Pancreas (tissue), 10 donors: ENCODE measurements around the gene TYK2. TPM values are rescaled to one million over a fixed set of nuclear protein-coding genes. Genes with fewer than 3 reads are reported as not detected.
"Not testable (repeated sequence)": the region's sequence is repeated elsewhere in the genome, so short reads cannot be mapped to it uniquely, and the experiment has no call there.

Source experiments
- ATAC-seq, 4 donors: fragments of 200-7000 bp; cut with Tn5 transposase; one replicate each; pipeline versions ENCODE4 v1.8.0 to v1.9.1; 2020; ENCODE audit warnings: mild to moderate bottlenecking in 4 of 4, moderate library complexity in 4 of 4
- DNase-seq, 6 donors: peaks; one replicate each; pipeline ENCODE4 v3.0.0-alpha.2; 2020
- FAIRE-seq: peaks from 2 replicates; lab custom pipeline; 2012; peaks lifted over from hg19 to GRCh38; lab: Jason Lieb, UNC
- H3K27ac ChIP-seq, 4 donors: fragments of 200-600 bp; sonication (generic); 1 replicate in 3 of 4; 2 replicates in 1 of 4; pipeline versions ENCODE4 v1.5.0 to v1.8.0; 2020
- H3K27me3 ChIP-seq, 4 donors: fragments of 200-600 bp; one replicate each; pipeline ENCODE4 v1.8.0; 2021
- H3K36me3 ChIP-seq, 3 donors: fragments of 200-600 bp; sonication (generic) in 1 of 3; one replicate each; pipeline versions ENCODE4 v1.5.0 to v1.8.0; 2020 to 2021
- H3K4me1 ChIP-seq, 3 donors: fragments of 200-600 bp; one replicate each; pipeline ENCODE4 v1.8.0; 2021
- H3K4me3 ChIP-seq, 4 donors: fragments of 200-600 bp; sonication (generic) in 2 of 4; one replicate each; pipeline versions ENCODE4 v1.5.0 to v1.8.0; 2020 to 2021
- H3K9me3 ChIP-seq, 4 donors: fragments of 200-600 bp; one replicate each; pipeline ENCODE4 v1.8.0; 2021
- WGBS, 2 donors: extraction: QIAGEN DNeasy Blood & Tissue Kit; methylation state at CpG; one replicate each; pipeline ENCODE4 v1.1.7; 2013; 5-methylcytosine and 5-hydroxymethylcytosine counted together
- intact Hi-C, 3 donors: fragments of 100-400 bp; cut with DNase I; formaldehyde crosslinking; loops; one replicate each; pipeline versions ENCODE4 v1.11.1 to v1.14.2; 2022
- polyA plus RNA-seq, 2 donors: library from polyadenylated mRNA; stranded (reverse); fragments of 200-250 nt; gene quantifications; one replicate each; pipeline ENCODE4 v1.2.3, GENCODE V29; 2013
- total RNA-seq, 6 donors: library from RNA; stranded (reverse); fragmentation: NEBNext Ultra II Directional in 4 of 6; extraction: Animal tissue kit (Norgen Biotek cat#: 25700) in 4 of 6; gene quantifications; one replicate each; pipeline versions ENCODE4 v1.2.1 to v1.2.4, GENCODE V29; 2021 to 2023
- TF ChIP-seq, protein P1 (sequence below), 4 donors: fragments of 200-600 bp; sonication (generic) in 3 of 4; IDR thresholded peaks; one replicate each; pipeline versions ENCODE4 v1.5.0 to v1.8.0; 2021; ENCODE audit warnings: antibody characterized with exemption in 4 of 4
- donor health status: healthy with polysubstance abuse.
- donor health status: DM: no; HTN: no; CAD: no; lungs with moderate emphysema.
- donor health status: DM: no; HTN: no; CAD: no.
- donor health status: control.
- donor health status: control.
- donor health status: Bipolar disorder and iron deficiency.
- donor health status: DM: yes; HTN: yes; CAD: no.
- donor health status: DM: no; HTN: no; CAD: no.
- donor health status: DM: no; HTN: no; CAD: no.
- donor health status: DM: yes; HTN: yes; CAD: no.

TYK2 gene
- total and polyA plus RNA-seq, 8 donors: 42.5 to 302 (median 57.6) TPM

DNA sequence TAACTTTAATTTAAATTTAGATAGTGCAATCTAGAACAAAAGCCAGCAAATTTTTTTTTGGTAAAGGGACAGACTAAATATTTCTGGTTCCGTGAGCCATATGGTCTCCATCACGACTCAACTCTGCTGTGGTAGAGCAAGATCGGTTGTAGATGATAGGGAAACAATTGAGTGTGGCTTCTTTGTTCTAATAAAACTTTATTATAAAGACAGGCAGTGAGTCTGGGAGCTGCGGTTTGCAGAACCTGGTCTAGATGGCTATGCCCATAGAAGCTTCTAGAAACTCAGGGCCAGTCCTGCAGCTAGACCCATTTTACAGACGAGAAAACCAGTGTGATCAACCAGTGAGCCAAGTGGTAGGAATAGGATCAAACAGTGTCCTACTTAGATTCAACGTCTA is 11.7 kb upstream of the TYK2 start:
- TF ChIP-seq, protein P1, sequence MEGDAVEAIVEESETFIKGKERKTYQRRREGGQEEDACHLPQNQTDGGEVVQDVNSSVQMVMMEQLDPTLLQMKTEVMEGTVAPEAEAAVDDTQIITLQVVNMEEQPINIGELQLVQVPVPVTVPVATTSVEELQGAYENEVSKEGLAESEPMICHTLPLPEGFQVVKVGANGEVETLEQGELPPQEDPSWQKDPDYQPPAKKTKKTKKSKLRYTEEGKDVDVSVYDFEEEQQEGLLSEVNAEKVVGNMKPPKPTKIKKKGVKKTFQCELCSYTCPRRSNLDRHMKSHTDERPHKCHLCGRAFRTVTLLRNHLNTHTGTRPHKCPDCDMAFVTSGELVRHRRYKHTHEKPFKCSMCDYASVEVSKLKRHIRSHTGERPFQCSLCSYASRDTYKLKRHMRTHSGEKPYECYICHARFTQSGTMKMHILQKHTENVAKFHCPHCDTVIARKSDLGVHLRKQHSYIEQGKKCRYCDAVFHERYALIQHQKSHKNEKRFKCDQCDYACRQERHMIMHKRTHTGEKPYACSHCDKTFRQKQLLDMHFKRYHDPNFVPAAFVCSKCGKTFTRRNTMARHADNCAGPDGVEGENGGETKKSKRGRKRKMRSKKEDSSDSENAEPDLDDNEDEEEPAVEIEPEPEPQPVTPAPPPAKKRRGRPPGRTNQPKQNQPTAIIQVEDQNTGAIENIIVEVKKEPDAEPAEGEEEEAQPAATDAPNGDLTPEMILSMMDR (IDR thresholded peaks at IDR 0.05): no peak
- ATAC-seq: no peak
- WGBS, 2 donors: 88 to 90% methylated on average over 6 of the region's 6 CpGs
- no peak for FAIRE-seq
- peaks cover 7 to 37% (median 12%) of the 10 kb centered on the region in 3 donors for H3K36me3 ChIP-seq
- no peaks in the 10 kb centered on the region for H3K4me1 ChIP-seq
- H3K27ac ChIP-seq: no peak overlapping the region
- DNase-seq: no peak
- H3K27me3 ChIP-seq: no peaks in the 10 kb centered on the region
- H3K9me3 ChIP-seq: no peaks in the 10 kb centered on the region
- intact Hi-C loops: loop anchor here (10.0 kb wide), 2 partner anchors 117 to 457 kb away; partner anchors contain the start of genes OLFM2 (in 2 of the 3) and ICAM1 (in 1 of the 3)
- no peak overlapping the region for H3K4me3 ChIP-seq

DNA sequence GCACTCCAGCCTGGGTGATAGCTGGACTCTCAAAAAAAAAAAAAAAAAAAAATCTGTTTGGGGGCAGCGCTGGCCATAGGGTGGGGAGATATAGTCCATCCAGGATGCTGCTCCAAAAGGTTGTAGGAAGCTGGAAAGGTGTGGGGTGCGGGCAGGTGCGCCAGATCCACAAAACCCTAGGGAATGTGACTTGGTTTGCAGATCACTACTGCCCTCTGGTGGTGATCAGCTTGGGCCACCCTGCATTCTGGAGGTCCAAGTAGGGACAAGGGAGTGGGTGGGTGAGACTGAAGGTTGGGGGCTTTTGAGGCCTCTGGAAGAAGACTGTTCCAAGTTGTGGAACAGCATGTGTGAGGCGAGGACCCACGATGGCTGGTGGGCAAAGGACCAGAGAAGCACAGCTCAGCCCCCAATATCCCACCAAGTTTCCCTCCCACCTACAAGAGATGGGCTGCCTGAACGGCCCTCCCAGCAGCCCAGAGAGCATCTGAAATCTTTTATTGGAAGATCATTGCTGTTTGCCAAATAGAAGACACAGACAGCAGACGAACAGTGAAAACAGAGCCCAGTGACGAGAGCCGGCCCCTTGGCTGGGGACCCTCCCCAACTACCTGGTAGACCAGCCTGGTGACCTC is 10.4 kb upstream of the TYK2 start:
- Histone ChIP-seq H3K27ac (no peak overlapping the region), H3K27me3 (no peaks in the 10 kb centered on the region), H3K4me3 (no peak overlapping the region), H3K9me3 (no peaks in the 10 kb centered on the region), H3K36me3 (peaks cover 7 to 37% (median 12%) of the 10 kb centered on the region in 3 donors), H3K4me1 (no peaks in the 10 kb centered on the region)
- FAIRE-seq (no peak), ATAC-seq (peak; percentile 67 to 84 (median 82)), DNase-seq (peak; percentile 59 to 81 (median 73))
- 42 to 58% methylated on average over 8 to 9 of the region's 9 CpGs for WGBS, 2 donors
- TF ChIP-seq, protein P1 (IDR thresholded peaks at IDR 0.05): peak; percentile 51 to 77 (median 74)
- intact Hi-C loops: loop anchor here (10.0 kb wide), 2 partner anchors 116 to 456 kb away; partner anchors contain the start of genes OLFM2 (in 2 of the 3) and ICAM1 (in 1 of the 3)

DNA sequence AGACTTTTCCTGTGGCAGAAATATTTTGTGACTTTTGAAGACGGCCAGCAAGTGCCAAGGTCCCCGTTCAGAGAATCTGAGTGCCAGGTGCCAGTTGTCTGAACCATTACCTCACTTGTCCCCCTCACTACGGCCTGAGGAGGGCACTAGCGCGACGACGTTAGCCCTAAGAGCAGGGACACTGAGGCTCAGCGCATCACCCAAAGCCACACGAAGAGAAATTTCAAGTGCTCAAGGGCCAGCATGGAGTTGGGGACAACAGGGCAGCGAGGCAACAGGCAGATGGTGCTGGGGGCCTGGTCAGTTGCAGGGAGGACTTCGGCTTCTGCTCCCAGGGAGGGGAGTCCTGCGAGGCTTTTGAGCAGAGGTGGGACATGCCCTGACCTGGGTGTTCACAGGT is 9.5 kb upstream of the TYK2 start:
- no peak overlapping the region for H3K27ac ChIP-seq
- FAIRE-seq (no peak), DNase-seq (no peak), ATAC-seq (peak in 3 of 4 donors; percentile 29 to 31 (median 30))
- H3K9me3 ChIP-seq: no peaks in the 10 kb centered on the region
- WGBS, 2 donors: 36 to 41% methylated on average over 12 of the region's 12 CpGs
- H3K36me3 ChIP-seq: peaks cover 4 to 31% (median 7%) of the 10 kb centered on the region in 3 donors
- no peaks in the 10 kb centered on the region for H3K4me1 ChIP-seq
- TF ChIP-seq, protein P1 (IDR thresholded peaks at IDR 0.05): no peak
- intact Hi-C loops: loop anchor here (2.0 to 10.0 kb wide), 4 partner anchors 115 to 455 kb away; partner anchors contain the start of genes ICAM1 (in 2 of the 3) and OLFM2 (in 2 of the 3)
- H3K4me3 ChIP-seq: no peak overlapping the region
- no peaks in the 10 kb centered on the region for H3K27me3 ChIP-seq

DNA sequence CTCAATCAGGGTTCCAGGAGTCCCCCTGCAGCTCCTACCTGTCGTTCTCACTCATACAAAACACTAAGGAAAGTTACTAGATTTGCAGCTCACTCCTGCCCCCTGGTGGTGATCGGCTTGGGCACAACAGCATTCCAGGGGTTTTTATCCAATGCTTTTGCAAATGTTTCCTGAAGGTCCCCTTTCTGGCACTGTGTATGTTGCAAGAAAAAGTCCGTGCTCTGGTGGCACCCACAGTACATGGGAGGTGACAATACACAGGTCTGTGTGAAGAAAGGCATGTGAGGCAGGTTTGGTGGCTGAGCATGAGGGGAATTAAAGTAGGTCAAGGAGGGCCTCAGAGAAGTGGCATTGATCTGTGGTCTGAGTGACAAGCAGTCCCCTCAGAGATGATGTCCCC is 8.6 kb upstream of the TYK2 start:
- Histone ChIP-seq H3K4me3 (no peak overlapping the region), H3K9me3 (no peaks in the 10 kb centered on the region), H3K36me3 (peaks cover 1 to 27% (median 7%) of the 10 kb centered on the region in 3 donors), H3K27me3 (no peaks in the 10 kb centered on the region), H3K27ac (no peak overlapping the region), H3K4me1 (no peaks in the 10 kb centered on the region)
- peak; percentile 67 to 87 (median 84) for ATAC-seq
- 0% methylated on average over 3 of the region's 3 CpGs for WGBS, 2 donors
- intact Hi-C loops: loop anchor here in 2 of 3 donors (2.0 to 5.0 kb wide), 2 partner anchors 117 to 120 kb away; partner anchors contain the start of gene ICAM1 (in 1 of the 2)
- TF ChIP-seq, protein P1 (IDR thresholded peaks at IDR 0.05): peak; percentile 84 to 92 (median 90)
- peak; percentile 72 to 98 (median 88) for DNase-seq
- no peak for FAIRE-seq

DNA sequence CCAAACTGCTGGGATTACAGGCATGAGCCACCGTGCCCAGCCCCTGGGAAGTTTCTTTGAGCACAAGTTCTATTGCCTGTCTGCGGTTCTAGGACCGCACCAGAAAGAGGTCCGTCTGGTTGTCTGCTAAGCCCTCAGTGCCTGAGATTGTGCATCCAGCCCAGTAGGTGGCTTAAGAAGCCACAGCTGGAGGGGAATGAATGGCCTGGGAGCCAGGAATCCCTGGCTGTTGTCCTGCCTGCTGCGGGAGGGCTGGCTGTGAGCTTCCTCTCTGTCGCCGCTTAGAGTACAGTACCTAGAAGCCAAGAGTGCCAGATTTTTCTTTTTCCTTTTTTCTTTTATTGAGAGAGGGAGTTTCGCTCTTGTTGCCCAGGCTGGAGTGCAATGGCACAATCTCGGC is 4.2 kb upstream of the TYK2 start:
- intact Hi-C loops: no loop called here
- no peak for FAIRE-seq
- Histone ChIP-seq H3K9me3 (no peaks in the 10 kb centered on the region), H3K27me3 (no peaks in the 10 kb centered on the region), H3K4me3 (no peak overlapping the region), H3K36me3 (no peaks in the 10 kb centered on the region), H3K4me1 (peaks cover 0 to 2% (median under 1%) of the 10 kb centered on the region in 3 donors), H3K27ac (no peak overlapping the region)
- DNase-seq: no peak
- 78 to 80% methylated on average over 9 of the region's 9 CpGs for WGBS, 2 donors
- TF ChIP-seq, protein P1 (IDR thresholded peaks at IDR 0.05): no peak
- ATAC-seq: no peak

DNA sequence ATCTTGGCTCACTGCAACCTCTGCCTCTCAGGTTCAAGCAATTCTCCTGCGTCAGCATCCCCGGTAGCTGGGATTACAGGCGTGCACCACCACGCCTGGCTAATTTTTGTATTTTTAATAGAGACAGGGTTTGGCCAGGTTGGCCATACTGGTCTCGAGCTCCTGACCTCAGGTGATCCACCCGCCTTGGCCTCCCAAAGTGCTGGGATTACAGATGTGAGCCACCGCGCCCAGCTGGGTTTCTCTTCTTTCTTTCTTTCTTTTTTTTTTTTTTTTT is 2.8 kb upstream of the TYK2 start:
- FAIRE-seq, H3K4me3 ChIP-seq, H3K36me3 ChIP-seq, H3K4me1 ChIP-seq, H3K27me3 ChIP-seq, H3K9me3 ChIP-seq, intact Hi-C loops, DNase-seq, H3K27ac ChIP-seq, ATAC-seq: not testable (repeated sequence)
- 69 to 88% methylated on average over 8 of the region's 8 CpGs for WGBS, 2 donors
